ENCODE measurements around the gene TWF2. TPM values are rescaled to one million over a fixed set of nuclear protein-coding genes. Genes with fewer than 3 reads are reported as not detected.
A peak's percentile ranks its signal among the peaks of the same experiment; 100 is the strongest.

TWF2 gene
- polyA plus RNA-seq, 3 donors, result 141 to 199 (median 176) TPM

DNA sequence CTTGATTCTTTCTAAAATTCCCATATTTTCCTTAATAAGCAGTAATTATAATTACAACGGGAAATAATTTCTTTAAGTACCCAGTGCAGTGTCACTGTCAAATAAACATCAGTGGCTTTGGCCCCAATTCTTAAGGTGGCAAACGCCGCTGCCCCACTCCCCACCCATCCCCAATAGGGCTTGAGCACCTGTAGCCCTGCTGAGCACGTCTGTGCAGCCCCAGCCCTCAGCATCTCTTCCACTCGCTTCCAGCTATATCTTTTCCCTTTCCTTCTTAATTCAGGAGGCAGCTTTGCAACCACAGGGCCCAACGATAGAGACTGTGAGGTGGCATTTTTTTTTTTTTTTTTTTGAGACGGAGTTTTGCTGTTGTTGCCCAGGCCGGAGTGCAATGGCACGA is 15.7 kb upstream of the TWF2 start:
- H3K4me3 Mint-ChIP-seq, result no peak overlapping the region
- peaks cover 86% of the 10 kb centered on the region for H4K20me1 ChIP-seq (ENCODE audit: insufficient read depth, low read length)
- H3K4me3 ChIP-seq (replicated peaks in 1 of 3; ENCODE audit: low read depth in 2 of 3, low read length in 3 of 3), result no peak overlapping the region
- 97% methylated on average over 5 of the region's 9 CpGs for WGBS (ENCODE audit: insufficient coverage)
- H3K27ac Mint-ChIP-seq, result peak overlapping the region in 4 of 7 donors; percentile 6 to 94 (median 41)
- H3K4me1 ChIP-seq (ENCODE audit: control insufficient read depth in 1 of 2, insufficient read depth in 2 of 2, low read length in 2 of 2), result peaks cover 18 to 21% of the 10 kb centered on the region in 2 donors
- peaks cover 74 to 98% of the 10 kb centered on the region in 2 donors for H3K36me3 Mint-ChIP-seq
- no peaks in the 10 kb centered on the region for H3K27me3 ChIP-seq (ENCODE audit: control insufficient read depth in 2 of 2, insufficient read depth in 2 of 2, low read length in 2 of 2)
- no peak overlapping the region for H3K27ac ChIP-seq (ENCODE audit: low read depth in 1 of 2, low read length in 2 of 2)
- TF ChIP-seq, protein P1, sequence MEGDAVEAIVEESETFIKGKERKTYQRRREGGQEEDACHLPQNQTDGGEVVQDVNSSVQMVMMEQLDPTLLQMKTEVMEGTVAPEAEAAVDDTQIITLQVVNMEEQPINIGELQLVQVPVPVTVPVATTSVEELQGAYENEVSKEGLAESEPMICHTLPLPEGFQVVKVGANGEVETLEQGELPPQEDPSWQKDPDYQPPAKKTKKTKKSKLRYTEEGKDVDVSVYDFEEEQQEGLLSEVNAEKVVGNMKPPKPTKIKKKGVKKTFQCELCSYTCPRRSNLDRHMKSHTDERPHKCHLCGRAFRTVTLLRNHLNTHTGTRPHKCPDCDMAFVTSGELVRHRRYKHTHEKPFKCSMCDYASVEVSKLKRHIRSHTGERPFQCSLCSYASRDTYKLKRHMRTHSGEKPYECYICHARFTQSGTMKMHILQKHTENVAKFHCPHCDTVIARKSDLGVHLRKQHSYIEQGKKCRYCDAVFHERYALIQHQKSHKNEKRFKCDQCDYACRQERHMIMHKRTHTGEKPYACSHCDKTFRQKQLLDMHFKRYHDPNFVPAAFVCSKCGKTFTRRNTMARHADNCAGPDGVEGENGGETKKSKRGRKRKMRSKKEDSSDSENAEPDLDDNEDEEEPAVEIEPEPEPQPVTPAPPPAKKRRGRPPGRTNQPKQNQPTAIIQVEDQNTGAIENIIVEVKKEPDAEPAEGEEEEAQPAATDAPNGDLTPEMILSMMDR (IDR thresholded peaks at IDR 0.05), result no peak
- H3K9ac ChIP-seq (ENCODE audit: insufficient read depth, low read length, poor library complexity, severe bottlenecking), result no peak overlapping the region
- H3K9me3 Mint-ChIP-seq, result peaks cover 0 to 3% (median 0%) of the 10 kb centered on the region in 7 donors
- H3K4me1 Mint-ChIP-seq, result peaks cover 29% of the 10 kb centered on the region
- DNase-seq, result no peak
- no peaks in the 10 kb centered on the region for H3K27me3 Mint-ChIP-seq (ENCODE audit: low read depth in 3 of 3)
- no peak overlapping the region for H2AFZ ChIP-seq (ENCODE audit: insufficient read depth, low read depth, low read length, poor library complexity, severe bottlenecking)
- intact Hi-C loops (cut with micrococcal nuclease), result no loop called here
- H3K36me3 ChIP-seq (replicated peaks in 1 of 2; ENCODE audit: control insufficient read depth in 1 of 2, insufficient read depth in 2 of 2, low read length in 2 of 2), result peaks cover 75 to 93% of the 10 kb centered on the region in 2 donors
- H3K9me3 ChIP-seq (replicated peaks in 1 of 2; ENCODE audit: control insufficient read depth in 1 of 2, insufficient read depth in 1 of 2, low read length in 2 of 2), result no peaks in the 10 kb centered on the region
- H3K4me2 ChIP-seq (replicated peaks; ENCODE audit: extremely low read depth, low read length, poor library complexity, severe bottlenecking), result no peak overlapping the region
- H3K79me2 ChIP-seq (ENCODE audit: insufficient read depth, low read length), result peaks cover 73% of the 10 kb centered on the region

DNA sequence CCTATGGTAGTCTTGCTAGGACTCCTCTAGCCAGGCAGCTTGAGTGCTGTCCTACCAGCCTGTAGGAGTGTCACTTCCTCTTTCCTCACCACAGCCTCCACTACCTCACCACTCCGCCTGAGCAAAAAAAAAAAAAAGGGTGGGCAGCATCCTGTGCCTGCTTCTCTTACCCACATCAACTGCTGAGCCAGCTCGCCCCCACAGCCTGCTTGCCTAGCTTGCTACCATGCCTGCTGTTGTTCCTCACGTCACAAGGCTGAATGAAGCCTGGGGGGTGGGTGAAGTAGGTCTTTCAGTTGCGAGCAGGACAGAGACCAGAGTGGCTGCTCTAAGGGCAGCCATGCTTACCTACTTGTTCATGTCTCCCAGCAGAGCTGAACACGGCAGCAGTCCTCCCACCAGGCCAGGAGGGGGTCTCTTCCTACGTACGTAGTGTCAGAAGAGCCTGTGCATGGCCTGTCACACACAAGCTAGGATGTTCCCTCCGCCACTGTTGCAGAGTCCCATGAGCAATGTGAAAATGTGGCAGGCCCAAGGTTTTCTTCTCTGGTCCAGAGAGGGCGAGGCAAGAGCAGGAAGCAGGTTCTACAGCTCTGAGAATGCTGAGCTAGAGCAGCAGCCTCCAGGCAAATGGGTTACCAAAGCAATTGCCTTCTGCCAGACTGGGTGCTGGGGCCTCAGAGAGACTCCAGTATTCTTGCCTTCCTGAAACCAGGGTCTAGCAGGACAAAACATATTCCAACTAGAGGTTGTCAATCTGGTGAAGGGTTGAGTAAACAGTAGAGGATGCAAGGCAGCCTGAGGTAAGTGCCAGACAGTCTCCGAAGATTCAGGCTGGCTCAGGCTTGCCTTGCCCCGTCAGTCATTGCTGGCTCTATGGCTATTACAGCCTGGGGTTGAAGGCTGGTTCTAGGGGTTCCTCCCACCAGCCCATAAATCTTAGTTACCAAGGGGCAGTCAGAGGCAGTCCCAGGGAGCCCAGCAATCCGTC is 14.7 kb upstream of the TWF2 start:
- no peaks in the 10 kb centered on the region for H3K27me3 Mint-ChIP-seq (ENCODE audit: low read depth in 3 of 3)
- H3K36me3 Mint-ChIP-seq, result peaks cover 74 to 98% of the 10 kb centered on the region in 2 donors
- Histone ChIP-seq H3K27me3 (ENCODE audit: control insufficient read depth in 2 of 2, insufficient read depth in 2 of 2, low read length in 2 of 2) (no peaks in the 10 kb centered on the region), H3K79me2 (ENCODE audit: insufficient read depth, low read length) (peaks cover 73% of the 10 kb centered on the region), H3K9me3 (replicated peaks in 1 of 2; ENCODE audit: control insufficient read depth in 1 of 2, insufficient read depth in 1 of 2, low read length in 2 of 2) (no peaks in the 10 kb centered on the region), H3K27ac (ENCODE audit: low read depth in 1 of 2, low read length in 2 of 2) (peak overlapping the region; percentile 56 to 70), H3K4me2 (replicated peaks; ENCODE audit: extremely low read depth, low read length, poor library complexity, severe bottlenecking) (peak overlapping the region; percentile 38), H3K36me3 (replicated peaks in 1 of 2; ENCODE audit: control insufficient read depth in 1 of 2, insufficient read depth in 2 of 2, low read length in 2 of 2) (peaks cover 75 to 93% of the 10 kb centered on the region in 2 donors), H4K20me1 (ENCODE audit: insufficient read depth, low read length) (peaks cover 86% of the 10 kb centered on the region), H3K9ac (ENCODE audit: insufficient read depth, low read length, poor library complexity, severe bottlenecking) (no peak overlapping the region), H3K4me1 (ENCODE audit: control insufficient read depth in 1 of 2, insufficient read depth in 2 of 2, low read length in 2 of 2) (peaks cover 18 to 21% of the 10 kb centered on the region in 2 donors), H2AFZ (ENCODE audit: insufficient read depth, low read depth, low read length, poor library complexity, severe bottlenecking) (no peak overlapping the region), H3K4me3 (replicated peaks in 1 of 3; ENCODE audit: low read depth in 2 of 3, low read length in 3 of 3) (peak overlapping the region in 1 of 3 experiments; percentile 1)
- peak overlapping the region; percentile 75 to 97 (median 93) for H3K27ac Mint-ChIP-seq
- peak overlapping the region in 1 of 2 donors; percentile 45 for H3K4me3 Mint-ChIP-seq
- peaks cover 32% of the 10 kb centered on the region for H3K4me1 Mint-ChIP-seq
- H3K9me3 Mint-ChIP-seq, result peaks cover 0 to 3% (median 0%) of the 10 kb centered on the region in 7 donors
- TF ChIP-seq, protein P1 (IDR thresholded peaks at IDR 0.05), result no peak
- whole genome bisulfite sequencing (ENCODE audit: insufficient coverage), result 34% methylated on average over 8 of the region's 12 CpGs
- intact Hi-C loops (cut with micrococcal nuclease), result no loop called here
- DNase-seq, result peak; percentile 77 to 82 (median 79)

Measured in CD14-positive monocyte (primary cell).